Renal cortex interstitium (tissue), 11 donors: ENCODE measurements around the gene DSG1. TPM values are rescaled to one million over a fixed set of nuclear protein-coding genes. Genes with fewer than 3 reads are reported as not detected.

Source experiments
- DNase-seq, 11 donors: peaks; one replicate each; pipeline ENCODE4 v3.0.0-alpha.2; 2013; ENCODE audit warnings: low read depth in 9 of 11, low spot score in 4 of 11; ENCODE audit errors: extremely low read depth in 1 of 11
- polyA plus RNA-seq, 3 donors: library from polyadenylated mRNA; unstranded; fragments of 120-200 nt; gene quantifications; one replicate each; pipeline ENCODE4 v1.2.1, GENCODE V29; 2013; ENCODE audit not compliant: insufficient read length in 3 of 3

The DSG1 gene
- polyA plus RNA-seq, 3 donors = 0.03 TPM; not detected in 1

DNA sequence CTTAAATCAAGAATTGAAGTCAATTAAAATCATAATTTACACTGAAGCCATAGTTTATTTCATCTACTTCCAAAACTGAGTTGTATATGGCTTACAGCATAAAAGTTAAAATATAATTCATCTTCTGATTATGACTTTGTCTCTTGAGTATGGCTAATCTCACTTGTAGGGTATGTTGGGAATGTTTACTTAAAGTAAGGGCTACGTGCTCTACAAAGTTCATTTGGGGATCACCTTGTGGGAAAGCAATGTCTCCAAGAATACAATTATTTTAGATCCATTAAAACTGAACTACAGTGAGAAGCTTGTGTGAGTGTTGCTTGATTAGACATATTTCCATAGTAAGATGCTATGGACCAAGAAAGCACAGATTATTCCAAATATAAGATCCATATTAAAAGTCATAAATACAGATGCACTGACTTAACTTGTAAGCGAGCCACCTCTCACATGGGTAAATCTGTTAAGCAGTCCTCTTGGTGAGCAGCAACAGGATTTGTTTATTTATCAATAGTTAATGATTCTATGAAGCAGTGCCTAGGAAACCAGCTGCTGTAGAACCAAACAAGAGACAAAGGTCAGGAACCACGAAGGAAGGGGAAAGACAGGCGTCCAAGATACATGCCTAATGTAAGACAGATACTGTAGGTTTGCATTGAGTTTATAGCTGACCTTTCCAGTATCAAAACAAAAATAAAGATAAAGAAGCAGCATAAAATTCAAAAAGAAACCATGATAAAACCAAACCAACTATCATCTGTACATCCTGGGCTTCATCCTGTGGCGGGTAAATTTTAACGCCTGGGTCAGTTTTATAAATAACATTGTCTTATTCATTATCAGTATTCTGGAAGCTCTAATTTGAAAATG is 83.4 kb downstream of the DSG1 start:
- DNase-seq = no peak

DNA sequence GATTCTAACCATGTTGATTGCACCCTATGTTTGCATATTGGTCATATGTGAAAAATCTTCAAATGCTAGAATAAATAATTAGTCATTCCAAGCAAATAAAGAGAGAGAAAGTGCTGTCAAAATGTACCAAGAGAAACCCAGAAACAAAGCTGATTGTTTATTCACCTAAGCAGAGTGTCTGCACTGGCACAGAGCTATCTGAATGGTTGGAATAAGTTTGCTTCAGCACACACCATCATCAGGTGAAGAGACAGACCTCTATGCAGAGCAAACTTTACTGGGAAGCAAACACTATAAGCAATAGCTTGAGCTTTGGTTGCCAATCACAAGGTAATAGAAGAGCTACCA is 84.0 kb downstream of the DSG1 start:
- DNase-seq = no peak

DNA sequence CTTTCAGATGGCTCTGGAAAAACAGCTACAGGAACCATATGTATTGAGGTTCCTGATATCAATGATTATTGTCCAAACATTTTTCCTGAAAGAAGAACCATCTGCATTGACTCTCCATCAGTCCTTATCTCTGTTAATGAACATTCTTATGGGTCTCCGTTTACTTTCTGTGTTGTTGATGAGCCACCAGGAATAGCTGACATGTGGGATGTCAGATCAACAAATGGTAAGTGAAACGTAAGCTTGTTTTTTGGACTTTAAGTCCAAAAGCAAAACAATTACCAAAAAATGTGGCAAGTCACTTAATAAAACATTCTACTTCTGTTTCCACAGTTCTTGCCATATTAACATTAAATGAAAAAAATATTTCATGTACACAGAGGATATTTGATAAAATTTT is 85.4 kb downstream of the DSG1 start:
- no peak for DNase-seq

Other genes with a start within 250 kb of the DSG1 start
- 10 to 100 TPM; 36.4 to 50.6 (median 44.8) TPM for gene DSC2, start 215.7 kb upstream of the DSG1 start, polyA plus RNA-seq
- 1 to 10 TPM; 1.7 to 2.1 (median 2.0) TPM for gene DSC1, start 155.3 kb upstream of the DSG1 start, polyA plus RNA-seq
- gene DSG4, start 58.6 kb downstream of the DSG1 start, polyA plus RNA-seq = under 1 TPM in 1 of 3 donors, not detected in 2; 0.05 TPM
- gene DSG3, start 129.6 kb downstream of the DSG1 start, polyA plus RNA-seq = not detected
- 10 to 100 TPM; 44.1 to 56.1 (median 52.9) TPM for gene DSG2, start 180.0 kb downstream of the DSG1 start, polyA plus RNA-seq